T-cell (primary cell): Measurements from ENCODE around the gene KLF11. TPM values are rescaled to one million over a fixed set of nuclear protein-coding genes. Genes with fewer than 3 reads are reported as not detected.
"Not testable (repeated sequence)": the region's sequence is repeated elsewhere in the genome, so short reads cannot be mapped to it uniquely, and the experiment has no call there.

Experiments
- ATAC-seq, 4 experiments: fragments of 200-7000 bp in 3 of 4; fragments of 150-1000 bp in 1 of 4; cut with Tn5 transposase; replicated peaks in 1 of 4; 1 replicate in 3 of 4; 2 replicates in 1 of 4; pipeline ENCODE4 v1.10.0; 2021; ENCODE audit warnings: moderate library complexity in 3 of 4, mild to moderate bottlenecking in 2 of 4, moderate number of reproducible peaks in 1 of 4
- CTCF ChIA-PET, 2 donors: fragments of 300-600 bp; sonication (Branson Sonifier 250); formaldehyde crosslinking; loops; one replicate each; lab custom pipeline; 2022; ENCODE audit warnings: antibody characterized with exemption in 2 of 2; lab: Charles Lee
- POLR2A ChIA-PET, 2 donors: fragments of 300-600 bp; sonication (Branson Sonifier 250); formaldehyde crosslinking; loops; one replicate each; lab custom pipeline; 2022; ENCODE audit warnings: antibody characterized with exemption in 2 of 2; lab: Charles Lee
- DNase-seq, 35 experiments: peaks; one replicate each; pipeline versions ENCODE4 v3.0.0 to v3.0.0-alpha.2; 2013 to 2023
- H3K27ac ChIP-seq: one replicate; pipeline ENCODE4 v1.5.1; 2013; ENCODE audit warnings: low read length
- H3K27me3 ChIP-seq, 2 experiments: replicated peaks in 1 of 2; 1 replicate in 1 of 2; 2 replicates in 1 of 2; pipeline versions ENCODE4 v1.6.1 to v1.7.0; 2013; ENCODE audit warnings: low read length in 1 of 2, mixed read lengths in 1 of 2; ENCODE audit not compliant: control insufficient read depth in 2 of 2, insufficient read depth in 2 of 2; ENCODE audit errors: extremely low read depth in 1 of 2
- H3K36me3 ChIP-seq, 2 donors: 1 replicate in 1 of 2; 2 replicates in 1 of 2; pipeline versions ENCODE4 v1.6.1 to v1.7.0; 2013; ENCODE audit warnings: low read length in 1 of 2; ENCODE audit not compliant: control insufficient read depth in 2 of 2, insufficient read depth in 1 of 2; ENCODE audit errors: extremely low read depth in 1 of 2
- H3K4me1 ChIP-seq, 2 experiments: 1 replicate in 1 of 2; 2 replicates in 1 of 2; pipeline versions ENCODE4 v1.6.1 to v1.7.0; 2013; ENCODE audit warnings: low read length in 2 of 2, mixed read lengths in 1 of 2; ENCODE audit not compliant: insufficient read depth in 2 of 2, control insufficient read depth in 1 of 2; ENCODE audit errors: extremely low read depth in 1 of 2
- H3K4me3 ChIP-seq, 2 donors: 1 replicate in 1 of 2; 2 replicates in 1 of 2; pipeline versions ENCODE4 v1.5.1 to v1.7.0; 2013; ENCODE audit warnings: mild to moderate bottlenecking in 2 of 2, low read length in 1 of 2, moderate library complexity in 1 of 2; ENCODE audit not compliant: control insufficient read depth in 1 of 2; ENCODE audit errors: extremely low read depth in 1 of 2
- H3K9me3 ChIP-seq: 2 replicates; pipeline ENCODE4 v1.7.0; 2013
- H3K27ac Mint-ChIP-seq, 2 donors: one replicate each; pipeline ENCODE4 v1.8.0; 2020 to 2021; ENCODE audit warnings: mild to moderate bottlenecking in 2 of 2, mixed read lengths in 2 of 2
- H3K27me3 Mint-ChIP-seq, 2 donors: one replicate each; pipeline ENCODE4 v1.8.0; 2021 to 2022; ENCODE audit warnings: mixed read lengths in 2 of 2
- H3K36me3 Mint-ChIP-seq: one replicate; pipeline ENCODE4 v1.8.0; 2021; ENCODE audit warnings: mixed read lengths
- H3K4me1 Mint-ChIP-seq, 3 donors: one replicate each; pipeline ENCODE4 v1.8.0; 2020 to 2022; ENCODE audit warnings: mixed read lengths in 3 of 3, mild to moderate bottlenecking in 1 of 3
- H3K4me3 Mint-ChIP-seq, 3 donors: one replicate each; pipeline ENCODE4 v1.8.0; 2020 to 2022; ENCODE audit warnings: mild to moderate bottlenecking in 3 of 3, mixed read lengths in 3 of 3, moderate library complexity in 3 of 3
- H3K9me3 Mint-ChIP-seq, 3 donors: one replicate each; pipeline ENCODE4 v1.8.0; 2020 to 2022; ENCODE audit warnings: mixed read lengths in 3 of 3
- WGBS: methylation state at CpG from one replicate; pipeline ENCODE4 v1.1.5; 2013; ENCODE audit warnings: missing lambda C conversion rate; ENCODE audit not compliant: insufficient coverage; 5-methylcytosine and 5-hydroxymethylcytosine counted together
- total RNA-seq, 35 experiments: library from RNA in 6 of 35; stranded (reverse) in 6 of 35; fragments of 120-200 nt in 1 of 35; gene quantifications; one replicate each; pipeline versions ENCODE4 v1.2.1 to v1.2.4 and lab custom pipeline; 2013 to 2026

KLF11 gene
- total RNA-seq, 5 donors from 2014 or later (not counting 1 experiment from before 2014, with no cell fraction given): 6.8 to 36.3 (median 10.3) TPM

- H3K4me3 Mint-ChIP-seq, H3K27me3 Mint-ChIP-seq, H3K36me3 ChIP-seq, POLR2A ChIA-PET, CTCF ChIA-PET, H3K27ac ChIP-seq, H3K36me3 Mint-ChIP-seq, H3K27ac Mint-ChIP-seq, H3K9me3 ChIP-seq, H3K9me3 Mint-ChIP-seq, H3K4me3 ChIP-seq, DNase-seq, H3K4me1 ChIP-seq, H3K4me1 Mint-ChIP-seq, ATAC-seq: not testable (repeated sequence)
- WGBS: 99% methylated on average over 30 of the region's 44 CpGs
- peaks cover 0 to 13% of the 10 kb centered on the region in 2 experiments for H3K27me3 ChIP-seq
Observed at GRCh38 chr2:10015376-10015989, 27.9 kb upstream of the KLF11 start.

DNA sequence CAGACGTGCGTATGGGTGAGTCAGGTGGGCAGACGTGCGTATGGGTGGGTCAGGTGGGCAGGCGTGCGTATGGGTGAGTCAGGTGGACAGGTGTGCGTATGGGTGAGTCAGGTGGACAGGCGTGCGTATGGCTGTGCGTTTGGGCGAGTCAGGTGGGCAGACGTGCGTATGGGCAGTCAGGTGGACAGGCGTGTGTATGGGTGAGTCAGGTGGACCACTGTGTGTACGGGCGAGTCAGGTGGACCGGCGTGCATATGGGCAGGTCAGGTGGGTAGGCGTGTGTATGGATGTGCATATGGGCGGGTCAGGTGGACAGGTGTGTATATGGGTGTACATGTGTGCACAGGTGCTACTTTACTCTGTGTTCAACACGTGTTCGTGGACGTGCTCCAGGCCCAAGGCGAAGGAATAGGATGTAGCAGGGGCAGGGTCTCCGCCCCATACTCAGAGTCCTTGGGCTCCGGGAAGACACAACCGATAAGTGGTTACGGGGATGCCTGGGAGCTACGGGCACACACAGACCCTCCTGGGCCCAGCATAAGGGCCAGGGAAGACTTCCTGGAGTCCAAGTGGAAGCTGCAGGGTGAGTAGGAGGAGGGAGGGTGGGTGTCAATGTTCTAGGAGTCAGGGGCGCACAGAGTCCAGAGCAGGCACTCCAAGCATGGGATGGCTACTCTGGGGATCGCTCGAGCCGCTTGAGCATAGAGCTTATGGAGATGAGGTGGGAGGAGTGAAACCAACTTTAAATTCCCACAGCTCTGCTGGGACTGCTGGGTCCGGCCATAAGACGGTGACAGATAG, 27.1 kb upstream of the KLF11 start:
- POLR2A ChIA-PET: no interaction called here
- H3K4me3 Mint-ChIP-seq: no peak overlapping the region
- Histone ChIP-seq H3K9me3 (no peaks in the 10 kb centered on the region), H3K4me3 (no peak overlapping the region), H3K27ac (no peak overlapping the region), H3K36me3 (no peaks in the 10 kb centered on the region), H3K27me3 (peaks cover 0 to 14% of the 10 kb centered on the region in 2 experiments), H3K4me1 (no peaks in the 10 kb centered on the region)
- H3K27ac Mint-ChIP-seq: no peak overlapping the region
- CTCF ChIA-PET: no interaction called here
- H3K4me1 Mint-ChIP-seq: no peaks in the 10 kb centered on the region
- no peak for ATAC-seq
- peaks cover 0 to 5% (median 4%) of the 10 kb centered on the region in 3 donors for H3K9me3 Mint-ChIP-seq
- peaks cover 3 to 4% of the 10 kb centered on the region in 2 donors for H3K27me3 Mint-ChIP-seq
- no peak for DNase-seq
- 98% methylated on average over 30 of the region's 35 CpGs for WGBS
- no peaks in the 10 kb centered on the region for H3K36me3 Mint-ChIP-seq

- POLR2A ChIA-PET: no interaction called here
Observed at GRCh38 chr2:10016802-10017258, 26.5 kb upstream of the KLF11 start.

GRCh38 chr2:10017313-10017941, 25.9 kb upstream of the KLF11 start:
- ChIA-PET CTCF (no interaction called here), POLR2A (no interaction called here)
- Histone ChIP-seq H3K36me3 (no peaks in the 10 kb centered on the region), H3K4me3 (no peak overlapping the region), H3K27me3 (peaks cover 0 to 14% of the 10 kb centered on the region in 2 experiments), H3K9me3 (no peaks in the 10 kb centered on the region), H3K27ac (no peak overlapping the region), H3K4me1 (no peaks in the 10 kb centered on the region)
- no peaks in the 10 kb centered on the region for H3K36me3 Mint-ChIP-seq
- peaks cover 3 to 4% of the 10 kb centered on the region in 2 donors for H3K27me3 Mint-ChIP-seq
- DNase-seq: no peak
- WGBS: 83% methylated on average over 1 of the region's 5 CpGs
- no peak overlapping the region for H3K4me3 Mint-ChIP-seq
- no peak overlapping the region for H3K27ac Mint-ChIP-seq
- no peak for ATAC-seq
- peaks cover 0 to 5% (median 4%) of the 10 kb centered on the region in 3 donors for H3K9me3 Mint-ChIP-seq
- no peaks in the 10 kb centered on the region for H3K4me1 Mint-ChIP-seq

More at GRCh38 chr2:10016802-10017258, 26.5 kb upstream of the KLF11 start:
- WGBS: 95% methylated on average over 5 of the region's 8 CpGs
- no peak overlapping the region for H3K27ac Mint-ChIP-seq
- Histone ChIP-seq H3K36me3 (no peaks in the 10 kb centered on the region), H3K27me3 (peaks cover 0 to 14% of the 10 kb centered on the region in 2 experiments), H3K4me1 (no peaks in the 10 kb centered on the region), H3K4me3 (no peak overlapping the region), H3K9me3 (no peaks in the 10 kb centered on the region), H3K27ac (no peak overlapping the region)
- peaks cover 0 to 5% (median 4%) of the 10 kb centered on the region in 3 donors for H3K9me3 Mint-ChIP-seq
- CTCF ChIA-PET: no interaction called here
- no peak overlapping the region for H3K4me3 Mint-ChIP-seq
- peaks cover 3 to 4% of the 10 kb centered on the region in 2 donors for H3K27me3 Mint-ChIP-seq
- H3K4me1 Mint-ChIP-seq: no peaks in the 10 kb centered on the region
- H3K36me3 Mint-ChIP-seq: no peaks in the 10 kb centered on the region
- ATAC-seq: no peak
- DNase-seq: no peak

GRCh38 chr2:10019174-10019573, 24.2 kb upstream of the KLF11 start:
- H3K4me3 ChIP-seq: no peak overlapping the region
- H3K27ac Mint-ChIP-seq: no peak overlapping the region
- no peaks in the 10 kb centered on the region for H3K9me3 ChIP-seq
- no peak for ATAC-seq
- no peaks in the 10 kb centered on the region for H3K4me1 Mint-ChIP-seq
- ChIA-PET POLR2A (no interaction called here), CTCF (no interaction called here)
- no peak overlapping the region for H3K27ac ChIP-seq
- no peaks in the 10 kb centered on the region for H3K36me3 ChIP-seq
- WGBS: 83% methylated on average over 5 of the region's 8 CpGs
- H3K27me3 Mint-ChIP-seq: peaks cover 3 to 4% of the 10 kb centered on the region in 2 donors
- no peak overlapping the region for H3K4me3 Mint-ChIP-seq
- H3K4me1 ChIP-seq: no peaks in the 10 kb centered on the region
- no peak for DNase-seq
- H3K27me3 ChIP-seq: peaks cover 0 to 14% of the 10 kb centered on the region in 2 experiments
- peaks cover 0 to 5% (median 4%) of the 10 kb centered on the region in 3 donors for H3K9me3 Mint-ChIP-seq
- H3K36me3 Mint-ChIP-seq: no peaks in the 10 kb centered on the region
